ENCODE data around the gene SNX22.
"Not testable (repeated sequence)": the region's sequence is repeated elsewhere in the genome, so short reads cannot be mapped to it uniquely, and the experiment has no call there.

Gene SNX22

GRCh38 chr15:64151727-64152506 is at the start of gene SNX22:
Gene SNX22, plus strand, starts transcription at chr15:64151731. Its CDS starts 45 bp downstream, at chr15:64151776.
- DNase-seq (ENCODE audit: low spot score) = no peak

- no peak for DNase-seq (ENCODE audit: low spot score)
These were observed 49.0 kb upstream of the SNX22 start for GRCh38 chr15:64102497-64102896.

GRCh38 chr15:64105113-64105704 is 46.3 kb upstream of the SNX22 start:
- no peak for DNase-seq (ENCODE audit: low spot score)

- no peak for DNase-seq (ENCODE audit: low spot score)
These were observed 44.2 kb upstream of the SNX22 start for GRCh38 chr15:64107337-64107736.

GRCh38 chr15:64110108-64110701 is 41.3 kb upstream of the SNX22 start:
- DNase-seq (ENCODE audit: low spot score) = not testable (repeated sequence)

- peak; percentile 42 for DNase-seq (ENCODE audit: low spot score)
These were observed 40.4 kb upstream of the SNX22 start for GRCh38 chr15:64110950-64111678.

- no peak for DNase-seq (ENCODE audit: low spot score)
These were observed 39.9 kb upstream of the SNX22 start for GRCh38 chr15:64111679-64112050.

- DNase-seq (ENCODE audit: low spot score) = no peak
These were observed 39.3 kb upstream of the SNX22 start for GRCh38 chr15:64112073-64112772.

GRCh38 chr15:64112904-64113303 is 38.6 kb upstream of the SNX22 start:
- DNase-seq (ENCODE audit: low spot score) = peak; percentile 53

GRCh38 chr15:64117759-64118487 is 33.6 kb upstream of the SNX22 start:
- DNase-seq (ENCODE audit: low spot score) = no peak

GRCh38 chr15:64120322-64120721 is 31.2 kb upstream of the SNX22 start:
- not testable (repeated sequence) for DNase-seq (ENCODE audit: low spot score)

- DNase-seq (ENCODE audit: low spot score) = no peak
These were observed 29.9 kb upstream of the SNX22 start for GRCh38 chr15:64121614-64122013.

GRCh38 chr15:64122444-64122843 is 29.1 kb upstream of the SNX22 start:
- no peak for DNase-seq (ENCODE audit: low spot score)

- DNase-seq (ENCODE audit: low spot score) = no peak
These were observed 28.6 kb upstream of the SNX22 start for GRCh38 chr15:64122936-64123351.

- no peak for DNase-seq (ENCODE audit: low spot score)
These were observed 25.6 kb upstream of the SNX22 start for GRCh38 chr15:64125978-64126377.

GRCh38 chr15:64127521-64128270 is 23.8 kb upstream of the SNX22 start:
- no peak for DNase-seq (ENCODE audit: low spot score)

GRCh38 chr15:64130159-64130558 is 21.4 kb upstream of the SNX22 start:
- no peak for DNase-seq (ENCODE audit: low spot score)

- DNase-seq (ENCODE audit: low spot score) = no peak
These were observed 20.0 kb upstream of the SNX22 start for GRCh38 chr15:64131547-64131946.

GRCh38 chr15:64132217-64132616 is 19.3 kb upstream of the SNX22 start:
- DNase-seq (ENCODE audit: low spot score) = no peak

- DNase-seq (ENCODE audit: low spot score) = no peak
These were observed 17.7 kb upstream of the SNX22 start for GRCh38 chr15:64133623-64134344.

All from activated CD4-positive, alpha-beta T cell treated with anti-CD3 and anti-CD28 coated beads, Interleukin-2, Interleukin-4, amounts not matched to agents 100 ng/mL and 50 ng/mL, durations not matched to agents 16 hours and 8 hours (primary cell).